Measurements from ENCODE around the gene RFC5. TPM values are rescaled to one million over a fixed set of nuclear protein-coding genes. Genes with fewer than 3 reads are reported as not detected.

The RFC5 gene
- total and polyA plus RNA-seq, 2 of the 8 experiments (the other 6 are each of a cell fraction or from before 2014, with no cell fraction given): 34.4 to 40.6 TPM

- TF ChIP-seq SIN3A (conservative IDR thresholded peaks at IDR 0.05 in 1 of 2, IDR thresholded peaks at IDR 0.05 in 1 of 2; ENCODE audit: low read depth in 1 of 2, low read length in 2 of 2) (no peak), GTF2F1 (IDR thresholded peaks at IDR 0.05; ENCODE audit: borderline replicate concordance, low read depth, low read length) (no peak), NANOG (IDR thresholded peaks at IDR 0.05; ENCODE audit: insufficient read depth, low read depth, low read length, poor library complexity, severe bottlenecking) (no peak), YY1 (IDR thresholded peaks at IDR 0.05; ENCODE audit: low read depth, low read length) (no peak), MAFK (IDR thresholded peaks at IDR 0.05; ENCODE audit: low read depth, low read length) (no peak), ATF2 (IDR thresholded peaks at IDR 0.05; ENCODE audit: low read length) (no peak), SIX5 (IDR thresholded peaks at IDR 0.05; ENCODE audit: low read depth, low read length) (no peak), TCF12 (IDR thresholded peaks at IDR 0.05; ENCODE audit: low read depth, low read length) (no peak)
These were observed 36.8 kb downstream of the RFC5 start (continued) for GRCh38 chr12:118053071-118053985.
